Activated T-cell treated with anti-CD3 and anti-CD28 coated beads for 48 hours (primary cell): ENCODE data around the gene PRSS56.

Source experiments
- DNase-seq: peaks from one replicate; pipeline ENCODE4 v3.0.0-alpha.2; 2020; ENCODE audit warnings: low read depth

The PRSS56 gene

DNA sequence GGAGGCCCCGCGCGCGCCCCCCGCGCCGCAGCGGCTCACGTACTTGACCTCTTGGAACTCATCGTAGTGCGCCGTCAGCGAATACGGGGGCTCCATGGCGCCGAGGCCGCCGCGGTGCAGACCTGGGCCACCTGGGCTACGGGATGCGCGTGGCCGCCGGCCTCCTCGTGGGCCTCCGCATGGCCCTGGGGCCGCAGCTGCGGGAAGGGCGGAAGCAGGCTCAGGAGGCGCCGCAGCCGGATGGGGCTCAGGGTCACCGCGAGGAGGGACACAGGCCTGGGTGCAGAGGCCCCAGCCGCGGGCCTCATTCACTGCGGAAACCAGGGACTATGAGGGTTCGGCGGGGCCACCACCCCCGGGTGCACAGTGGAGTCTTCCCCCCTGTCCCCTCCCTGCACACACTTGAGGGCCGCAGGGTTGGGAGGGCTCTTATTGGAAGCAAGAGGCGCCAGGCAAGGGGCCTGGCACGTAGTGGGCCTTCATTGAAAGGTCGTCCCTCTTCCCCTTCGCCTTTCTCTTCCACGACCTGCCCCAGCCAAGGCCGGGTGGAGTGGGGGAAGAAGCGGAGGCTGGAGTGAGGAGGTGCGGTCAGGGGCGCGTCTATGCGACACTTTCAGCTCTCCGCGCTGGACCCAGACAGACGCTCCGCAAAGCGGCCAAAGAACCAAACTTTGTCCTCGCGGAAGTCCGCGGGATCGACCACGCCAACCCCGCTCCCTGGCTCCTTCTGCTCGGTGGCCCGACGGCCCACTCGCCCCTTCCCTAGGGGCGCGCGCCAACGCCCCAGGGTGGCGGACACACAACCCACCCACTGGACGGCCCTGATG lies 33.4 kb upstream of the PRSS56 start:
- no peak for DNase-seq

DNA sequence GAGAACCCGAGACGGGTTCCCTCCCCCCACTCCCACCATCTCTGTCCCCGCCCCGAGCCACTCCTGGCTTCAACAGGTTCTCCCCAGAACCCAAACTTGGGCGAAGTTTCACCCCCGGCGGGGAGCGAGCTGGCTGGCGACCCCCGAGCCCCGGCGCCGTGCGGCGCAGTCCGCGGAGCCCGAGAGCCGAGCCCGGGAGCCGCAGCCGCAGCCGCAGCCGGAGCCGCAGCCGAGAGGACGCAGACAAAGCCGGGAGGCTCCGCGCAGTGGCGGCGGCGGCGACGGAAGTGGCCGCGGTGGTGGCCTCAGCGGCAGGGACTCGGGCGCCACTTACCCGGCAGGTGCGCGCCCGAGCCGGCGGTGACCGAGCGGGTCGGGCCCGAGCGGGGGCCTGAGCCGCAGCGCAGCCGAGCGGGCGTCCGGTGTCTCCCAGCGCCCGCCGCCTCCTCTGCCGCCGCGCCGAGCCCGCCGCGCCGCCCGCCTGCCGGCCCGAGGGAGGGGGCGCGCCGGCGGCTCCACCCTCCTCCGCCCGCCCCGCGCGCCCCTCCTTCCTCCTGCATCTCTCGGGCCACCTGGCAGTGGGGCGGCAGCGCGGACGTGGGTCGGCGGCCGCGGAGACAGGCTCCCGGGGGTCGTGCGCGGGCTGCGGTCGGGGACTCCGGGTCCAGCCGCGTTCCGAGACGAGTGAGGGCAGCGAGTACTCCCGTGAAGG lies 32.6 kb upstream of the PRSS56 start, which contains the start of gene ECEL1:
Gene ECEL1, minus strand, starts transcription at position 450 of the 712 bp plus-strand sequence. CDS start 1,181 bp downstream, outside the sequence.
- DNase-seq: no peak

DNA sequence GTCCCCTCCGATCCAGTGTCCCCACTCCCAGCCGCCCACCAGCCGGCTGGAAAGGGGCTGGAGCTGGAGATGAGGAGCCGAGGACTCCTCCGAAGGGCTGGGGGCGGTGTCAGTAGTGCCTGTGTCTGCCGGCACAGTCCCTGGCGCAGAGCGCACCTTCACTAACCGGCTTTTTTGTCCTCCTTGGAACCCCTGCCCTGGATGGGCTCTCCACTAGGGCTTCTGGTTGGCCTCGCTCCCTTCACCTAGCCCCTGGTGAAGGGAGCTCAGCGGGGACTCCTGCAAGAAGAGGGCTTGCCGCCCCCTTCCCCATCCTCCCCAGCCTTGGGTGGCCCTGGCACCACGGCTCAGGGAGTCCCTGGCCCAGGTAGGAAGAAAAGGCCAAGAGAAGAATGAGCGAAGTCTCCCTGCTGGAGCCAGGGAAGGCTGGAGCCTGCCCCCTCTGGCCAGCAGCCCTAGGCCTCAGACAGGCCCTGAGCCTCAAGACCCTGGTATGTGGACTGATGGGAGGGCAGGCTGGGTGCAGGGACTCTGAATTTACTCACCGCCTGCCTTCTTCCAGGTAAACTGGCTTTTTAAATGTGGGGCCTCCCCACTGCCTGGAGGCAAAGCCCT lies 32.0 kb upstream of the PRSS56 start:
- no peak for DNase-seq

DNA sequence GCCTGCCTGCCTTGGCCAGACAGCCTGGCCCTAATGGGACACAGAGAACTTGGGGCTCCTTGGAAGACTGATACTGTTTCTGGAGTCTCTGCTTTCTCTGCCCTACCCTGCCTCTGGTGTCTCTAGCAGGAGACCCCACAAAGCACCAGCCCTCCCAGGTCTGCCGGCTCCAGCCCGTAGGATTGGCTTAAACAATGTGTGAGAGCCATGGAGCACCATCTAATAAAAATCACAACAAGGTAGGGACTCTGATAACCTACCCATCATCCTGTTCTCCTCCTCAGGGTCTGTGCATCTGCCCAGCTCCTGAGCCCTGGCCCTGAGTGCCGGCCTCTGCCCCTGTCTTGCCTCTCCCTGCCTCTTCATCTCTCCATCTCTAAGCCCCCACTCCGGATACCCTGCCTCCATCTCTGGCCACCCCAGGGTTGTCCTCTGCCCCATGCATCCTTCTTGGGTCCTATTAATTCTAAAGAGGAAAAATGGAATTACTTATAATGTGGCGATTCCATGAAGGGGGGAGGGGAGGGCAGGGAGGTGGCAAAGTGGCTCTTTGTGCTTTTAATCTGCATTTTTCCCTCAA lies 31.4 kb upstream of the PRSS56 start:
- no peak for DNase-seq

DNA sequence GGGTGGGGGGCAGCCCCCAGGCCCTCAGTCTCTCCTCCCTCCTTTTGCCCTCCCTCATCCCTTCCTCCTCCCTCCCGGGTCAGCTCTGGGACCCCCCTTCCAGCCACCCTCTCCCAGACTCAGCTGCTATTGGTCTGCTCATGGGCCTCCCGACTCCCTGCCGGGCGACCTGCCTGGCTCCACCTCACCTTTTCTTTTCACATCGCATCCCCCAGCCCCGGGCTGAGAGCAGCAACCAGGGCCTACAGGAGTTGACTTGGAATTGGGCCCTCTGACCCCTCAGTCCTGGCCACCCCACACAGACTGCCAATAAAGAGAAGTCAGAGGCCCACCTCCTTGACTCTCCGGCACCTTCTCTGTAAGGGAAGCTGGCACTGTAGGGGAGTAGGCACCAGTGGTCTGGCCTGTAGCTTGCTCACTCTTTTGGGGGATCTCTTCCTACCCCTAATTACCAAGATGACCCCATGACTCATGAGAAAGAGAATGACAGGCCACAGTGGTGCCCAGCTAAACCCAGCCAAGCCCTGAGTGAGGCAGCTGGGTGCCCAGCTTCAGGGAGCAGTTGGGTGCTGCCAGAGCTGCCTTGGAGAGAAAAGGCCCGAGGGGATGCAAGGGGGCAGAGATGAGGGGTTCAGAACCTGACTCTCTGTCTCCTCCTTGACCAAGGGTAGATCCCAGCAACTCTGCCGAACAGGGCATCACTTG lies 30.5 kb upstream of the PRSS56 start:
- DNase-seq: no peak

DNA sequence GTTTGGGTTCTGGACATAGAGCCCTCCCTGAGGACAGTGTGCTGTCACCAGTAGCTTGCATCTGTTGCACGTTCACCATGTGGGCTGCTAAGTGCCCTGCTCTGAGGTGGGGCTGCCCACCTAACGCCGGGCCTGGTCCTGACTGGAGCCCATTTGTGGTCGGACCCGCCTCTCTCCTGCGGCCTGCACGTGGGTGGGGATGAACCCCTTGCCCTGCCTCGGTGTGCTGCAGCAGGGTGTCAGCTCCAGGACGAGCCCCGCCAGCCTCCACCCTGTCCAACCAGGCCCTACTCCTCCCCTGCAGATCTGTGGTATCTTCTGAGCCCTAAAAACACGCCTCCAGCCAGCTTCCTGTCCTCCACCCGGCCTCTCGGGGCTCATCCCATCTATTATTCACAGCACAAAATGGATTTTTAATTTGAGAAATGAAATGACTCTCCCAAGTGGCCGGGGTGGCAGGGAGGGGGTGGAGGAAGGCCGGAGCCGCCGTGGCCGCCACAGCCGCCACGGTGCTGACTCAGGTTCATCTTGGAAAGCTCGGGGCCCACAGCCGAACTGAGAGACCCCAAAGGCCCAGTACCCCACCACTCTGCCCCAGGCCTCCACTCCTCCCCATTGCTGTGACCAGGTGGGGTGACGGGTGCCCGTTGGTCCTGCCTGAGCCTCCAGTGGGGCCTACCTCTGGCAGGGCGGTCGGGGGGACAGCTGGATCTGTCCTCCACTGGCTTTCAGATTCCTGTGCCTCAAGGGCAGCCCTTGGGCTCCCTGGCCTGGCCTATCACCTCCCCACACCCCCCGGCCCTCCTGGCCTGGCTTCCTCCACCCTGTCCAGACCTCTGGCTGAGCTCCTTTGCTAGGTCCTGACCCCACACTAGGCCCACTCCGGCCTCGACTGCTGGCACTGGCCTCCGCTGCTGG lies 29.7 kb upstream of the PRSS56 start:
- DNase-seq: no peak

DNA sequence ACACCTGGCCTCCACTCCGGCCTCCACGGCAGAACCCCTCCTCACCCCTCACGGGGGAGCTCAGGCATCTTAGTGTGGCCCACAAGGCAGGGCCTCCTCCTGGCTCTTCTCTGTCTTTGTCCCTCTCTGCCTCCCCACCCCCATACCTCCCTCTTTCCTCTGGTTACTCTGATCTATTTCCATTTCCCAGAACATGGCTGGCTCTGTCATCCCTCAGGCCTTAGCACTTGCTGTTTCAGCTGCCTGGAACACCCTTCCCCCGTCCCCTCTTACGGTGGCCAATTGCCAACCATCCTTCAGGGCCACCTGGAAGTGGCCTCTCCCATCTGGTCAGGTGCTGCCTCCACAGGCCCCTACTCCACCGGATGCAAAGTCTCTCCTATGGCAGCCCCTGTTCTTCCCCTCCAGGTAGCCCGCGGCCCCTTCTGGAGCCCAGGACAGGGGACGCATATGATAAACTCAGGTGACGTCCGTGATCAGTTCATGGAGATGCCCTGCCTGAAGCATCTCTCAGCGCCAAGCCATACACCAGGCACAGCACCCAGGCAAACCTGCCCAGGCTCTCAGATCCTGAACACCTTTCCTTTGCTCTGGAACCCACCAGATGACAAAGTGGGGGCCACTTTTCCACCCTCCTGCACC lies 28.9 kb upstream of the PRSS56 start:
- DNase-seq: no peak

DNA sequence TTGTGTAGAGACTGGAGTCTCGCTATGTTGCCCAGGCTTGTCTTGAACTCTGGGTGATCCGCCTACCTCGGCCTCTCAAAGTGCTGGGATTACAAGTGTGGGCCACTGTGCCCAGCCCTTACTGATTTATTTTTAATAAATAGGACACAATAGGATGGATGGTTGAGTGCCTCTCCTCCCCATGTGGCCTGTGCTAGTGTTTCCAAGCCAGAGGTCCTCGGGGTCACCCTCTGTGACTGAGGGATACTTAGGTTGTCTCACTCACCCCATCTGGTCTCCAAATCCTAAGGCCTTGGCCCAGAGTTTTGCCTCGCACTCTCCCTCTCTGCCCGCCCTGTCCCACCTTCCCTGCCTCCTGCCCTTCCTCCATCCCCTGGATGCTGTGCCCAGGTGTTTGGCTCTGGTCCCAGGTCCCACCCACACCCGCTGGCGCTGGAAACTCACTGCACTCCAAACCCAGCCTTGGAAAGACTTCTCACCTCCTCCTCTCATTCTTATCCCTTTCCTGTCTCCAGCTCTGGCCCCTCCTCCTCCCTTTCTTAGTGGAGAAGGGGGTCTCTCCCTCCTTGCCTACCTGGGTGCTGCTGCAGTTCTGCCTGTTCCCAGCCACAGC lies 27.8 kb upstream of the PRSS56 start:
- DNase-seq: no peak

DNA sequence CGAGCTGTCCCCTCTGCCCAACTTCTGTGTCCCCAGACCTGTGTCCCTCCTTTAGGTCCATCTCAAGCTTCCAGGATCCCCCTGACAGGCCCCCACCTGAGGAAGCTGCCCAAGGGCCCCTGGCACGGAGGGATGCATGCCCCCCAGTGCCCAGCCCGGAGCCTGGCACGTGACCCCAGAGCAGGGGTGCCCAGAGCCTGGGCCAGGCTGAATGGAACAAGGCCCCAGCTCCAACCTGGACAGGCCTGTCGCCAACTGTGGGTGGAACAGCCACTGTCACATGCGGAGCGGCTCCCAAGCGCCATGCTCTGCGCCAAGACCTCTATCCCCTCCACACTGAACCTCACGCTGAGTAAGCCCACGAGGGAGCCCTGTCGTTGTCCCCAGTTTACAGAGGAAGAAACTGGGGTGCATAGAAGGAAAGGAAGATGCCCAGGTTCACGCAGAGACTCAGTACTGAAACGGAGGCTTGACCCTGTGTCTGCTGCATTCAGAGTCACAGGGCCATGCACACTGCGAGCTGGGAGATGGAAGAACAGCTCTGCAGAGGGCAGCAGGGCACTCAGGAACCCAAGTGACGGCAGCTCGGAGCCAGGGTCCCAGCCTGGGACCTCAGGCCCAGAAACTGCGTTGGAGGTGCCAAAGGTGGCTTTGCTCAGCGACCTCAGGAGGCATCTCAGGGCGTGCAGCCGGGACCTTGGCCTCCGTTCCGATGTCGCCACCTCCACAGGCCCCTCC lies 27.1 kb upstream of the PRSS56 start:
- no peak for DNase-seq

DNA sequence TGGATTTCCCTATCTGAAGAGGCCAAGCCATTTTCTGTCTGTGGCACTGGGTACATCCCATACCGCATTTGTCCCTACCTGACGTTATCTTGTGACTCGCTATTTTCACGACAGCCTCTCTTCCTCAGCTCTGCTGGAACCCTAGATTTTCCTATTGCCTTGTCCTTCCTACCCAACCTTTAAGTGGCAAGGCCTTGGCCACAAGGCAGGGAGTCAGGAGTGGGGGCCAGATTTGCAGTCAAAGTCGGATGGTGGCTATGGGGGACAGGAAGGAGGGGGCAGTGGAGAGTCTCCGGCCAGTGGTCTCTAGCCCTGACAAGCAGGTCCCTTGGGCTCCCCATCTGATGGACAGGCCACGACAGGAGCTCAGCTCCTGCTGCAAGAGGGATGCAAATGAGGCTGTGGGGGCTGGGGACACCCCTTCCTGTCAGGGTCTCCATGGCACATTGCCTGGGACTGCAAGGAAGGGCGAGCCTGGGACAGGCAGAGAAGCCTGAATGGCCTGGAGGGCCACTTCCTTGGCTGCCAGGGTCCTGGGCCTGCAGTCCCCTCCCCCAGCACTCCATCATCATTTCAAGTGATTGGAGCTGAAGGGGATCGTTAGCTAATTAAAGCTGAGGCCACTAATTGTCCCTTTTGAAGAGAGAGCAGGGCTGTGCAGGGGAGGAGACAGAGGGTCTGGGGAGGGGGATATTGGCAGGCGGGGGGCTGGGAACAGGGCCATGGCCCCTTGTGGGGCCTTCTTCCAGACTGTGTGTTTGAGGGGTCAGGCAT lies 26.3 kb upstream of the PRSS56 start:
- DNase-seq: no peak

DNA sequence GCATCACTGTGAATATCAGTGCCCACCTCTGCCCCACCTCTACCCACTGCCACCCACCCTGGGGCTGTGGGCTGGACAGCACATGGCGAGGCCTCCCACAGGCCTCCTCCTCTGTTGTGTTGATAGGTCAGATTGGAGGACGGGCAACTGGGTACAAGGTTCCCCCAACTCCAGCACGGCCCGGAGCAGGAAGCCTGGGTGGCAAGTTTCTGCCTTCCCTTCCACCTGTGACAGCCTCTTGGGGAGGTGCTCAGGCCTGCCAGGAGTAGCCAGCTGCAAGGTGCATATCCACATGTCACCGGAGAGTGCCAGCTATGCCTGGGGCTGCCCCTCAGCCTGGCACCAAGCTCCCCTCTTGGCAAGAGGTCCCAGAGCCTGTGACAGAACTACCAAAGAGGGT lies 25.6 kb upstream of the PRSS56 start:
- DNase-seq: no peak

DNA sequence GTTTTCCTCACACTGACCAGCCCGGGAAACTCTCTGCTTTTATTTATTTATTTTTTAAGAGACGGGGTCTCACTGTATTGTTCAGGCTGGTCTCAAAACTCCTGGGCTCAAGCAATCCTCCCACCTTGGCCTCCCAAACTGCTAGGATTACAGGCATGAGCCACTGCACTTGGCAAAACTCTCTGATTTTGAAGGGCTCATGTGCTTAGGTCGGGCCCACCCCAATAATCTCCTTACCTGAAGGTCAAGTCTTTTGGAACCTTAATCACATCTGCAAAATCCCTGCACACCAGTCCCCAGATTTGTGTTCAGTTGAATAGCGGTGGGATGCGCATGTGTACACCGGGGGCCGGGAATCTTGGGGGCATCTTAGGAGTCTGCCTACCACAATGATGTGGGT lies 24.9 kb upstream of the PRSS56 start:
- no peak for DNase-seq

DNA sequence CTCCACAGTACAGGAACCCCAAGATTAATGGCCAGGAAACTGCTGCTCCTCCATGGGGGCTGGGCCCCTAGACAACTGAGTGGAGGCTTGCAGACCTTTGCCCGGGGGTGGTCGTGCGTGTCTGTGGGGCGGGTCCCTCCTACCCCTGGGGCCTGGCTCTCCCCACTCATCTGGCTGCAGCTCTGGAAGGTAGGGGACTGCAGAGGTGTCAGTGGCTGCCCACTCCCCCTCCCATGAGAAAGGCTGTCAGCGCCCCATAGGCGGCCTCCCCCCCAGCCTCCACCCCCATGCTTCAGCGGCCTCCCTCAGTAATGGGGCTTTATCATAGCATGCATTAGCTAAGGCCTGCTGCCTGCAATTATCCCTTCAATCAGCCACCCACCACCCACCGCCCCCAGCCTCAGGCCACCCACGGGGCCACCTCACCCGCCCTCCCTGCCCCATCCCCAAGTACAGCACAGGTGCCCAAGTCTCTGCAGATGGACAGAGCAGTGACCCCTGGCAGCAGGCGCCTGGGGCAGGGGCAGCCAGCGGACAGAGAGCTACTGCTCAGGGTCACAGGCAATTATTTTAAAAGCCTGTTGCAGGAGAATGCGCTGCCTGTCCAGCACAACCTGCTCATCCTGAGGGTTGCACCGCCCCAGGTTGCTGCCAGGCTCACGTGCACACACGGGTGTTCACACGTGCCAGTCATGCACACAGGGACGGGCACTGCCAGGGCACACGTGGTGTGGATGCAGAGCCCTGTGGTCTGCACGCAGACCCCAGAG lies 23.5 kb upstream of the PRSS56 start:
- DNase-seq: no peak

DNA sequence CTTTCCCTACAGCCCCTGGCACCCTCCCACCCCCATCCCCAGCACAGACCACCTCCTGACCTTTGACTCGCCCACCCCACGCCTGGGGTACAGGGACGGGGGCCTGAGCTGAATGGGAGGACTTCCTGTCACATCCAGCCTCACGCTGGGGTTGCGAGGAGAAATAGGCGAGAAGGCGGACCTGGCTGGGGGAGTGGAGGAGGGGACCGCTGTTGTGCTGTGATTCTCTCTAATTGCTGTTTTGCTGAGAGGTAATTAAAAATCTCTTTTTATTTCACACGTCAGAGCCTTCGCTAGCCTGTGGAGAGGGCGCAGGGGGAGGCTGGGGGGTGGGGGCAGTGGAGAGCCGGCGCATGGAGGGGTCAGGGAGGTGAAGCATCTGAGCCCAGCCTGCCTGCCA lies 22.8 kb upstream of the PRSS56 start:
- no peak for DNase-seq

DNA sequence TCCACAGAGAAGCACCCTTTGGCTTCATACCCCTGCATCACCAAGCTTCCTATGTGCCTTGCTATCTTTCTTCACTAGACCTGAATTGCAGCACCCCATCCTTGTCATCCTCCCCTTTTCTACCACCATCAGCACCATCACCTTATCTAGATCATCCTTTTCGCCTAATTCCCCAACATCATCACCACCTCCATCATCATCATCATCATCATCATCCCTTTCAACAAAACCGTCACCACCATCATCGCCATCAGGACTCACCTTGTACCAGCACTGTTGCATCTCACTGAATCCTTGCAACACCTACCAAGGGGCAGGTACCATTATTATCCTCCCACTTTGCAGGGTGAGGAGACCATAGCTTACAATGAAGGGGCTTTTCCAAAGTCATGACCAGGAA lies 21.7 kb upstream of the PRSS56 start:
- no peak for DNase-seq

DNA sequence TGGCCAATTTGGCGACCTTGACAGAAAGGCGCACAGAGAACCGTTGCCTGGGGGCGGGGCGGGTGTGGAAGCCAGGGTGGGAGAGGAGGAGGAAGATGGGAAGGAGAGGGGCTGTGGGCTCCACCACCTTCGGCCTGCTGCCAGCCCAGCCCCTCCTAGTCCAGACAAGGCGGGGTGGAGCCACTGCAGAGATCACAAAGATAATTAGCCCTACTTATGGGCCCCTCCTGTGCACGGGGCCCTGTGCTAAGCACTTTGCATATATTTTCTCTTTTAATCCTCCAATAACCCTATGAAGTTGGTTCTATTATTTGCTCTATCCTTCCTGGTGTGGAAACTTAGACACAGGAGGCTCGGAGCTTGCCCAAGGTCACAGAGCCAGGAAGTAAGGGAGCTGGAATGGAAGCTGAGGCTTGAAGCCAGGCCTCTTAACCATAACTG lies 18.8 kb upstream of the PRSS56 start:
- no peak for DNase-seq

DNA sequence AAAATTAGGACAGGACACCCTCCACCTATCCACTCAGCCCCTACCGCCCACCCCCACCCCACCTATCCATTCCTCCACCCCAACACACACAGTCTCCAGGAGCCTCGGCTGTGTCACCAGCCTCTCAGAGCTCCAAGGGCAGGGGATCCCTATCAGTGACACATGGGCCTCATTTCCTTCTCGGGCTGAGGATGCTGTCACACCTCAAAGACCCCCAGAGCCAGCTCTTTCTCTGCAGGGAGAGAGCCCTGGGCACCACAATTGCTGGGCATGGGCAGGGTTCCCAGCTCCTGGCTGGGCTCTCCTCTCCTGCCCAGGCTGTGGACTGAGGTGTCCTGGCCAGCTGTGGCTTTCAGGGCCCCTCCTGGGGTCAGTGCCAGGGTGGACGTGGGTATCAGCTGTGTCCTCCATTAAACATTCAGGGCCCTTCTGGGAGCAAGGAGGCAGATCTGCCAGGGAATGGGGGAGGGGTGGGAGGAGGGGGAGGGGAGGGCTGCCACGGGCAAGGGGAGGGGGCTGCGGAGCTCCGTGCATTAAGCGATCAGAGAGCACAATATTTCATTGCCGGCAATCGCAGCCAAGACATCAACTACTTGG lies 18.3 kb upstream of the PRSS56 start:
- no peak for DNase-seq
